HT-29 (cell line): Measurements from ENCODE around the gene ATM. TPM values are rescaled to one million over a fixed set of nuclear protein-coding genes. Genes with fewer than 3 reads are reported as not detected.
"Not testable (repeated sequence)": the region's sequence is repeated elsewhere in the genome, so short reads cannot be mapped to it uniquely, and the experiment has no call there.

Source experiments
- DNase-seq: peaks from one replicate; pipeline ENCODE4 v3.0.0-alpha.2; 2015; ENCODE audit warnings: low spot score
- total RNA-seq: library from RNA; depleted of rRNA; stranded (reverse); fragments of >200 nt; shearing (Covaris generic); gene quantifications from 2 replicates; pipeline ENCODE4 v1.2.3, GENCODE V29; 2014

The ATM gene
- total RNA-seq, 1 experiment from 2014 or later, result 26.1 TPM

GRCh38 chr11:108286956-108287355, 64.1 kb downstream of the ATM start:
- no peak for DNase-seq

- DNase-seq, result not testable (repeated sequence)
Observed at GRCh38 chr11:108289066-108289465, 66.2 kb downstream of the ATM start.

DNA sequence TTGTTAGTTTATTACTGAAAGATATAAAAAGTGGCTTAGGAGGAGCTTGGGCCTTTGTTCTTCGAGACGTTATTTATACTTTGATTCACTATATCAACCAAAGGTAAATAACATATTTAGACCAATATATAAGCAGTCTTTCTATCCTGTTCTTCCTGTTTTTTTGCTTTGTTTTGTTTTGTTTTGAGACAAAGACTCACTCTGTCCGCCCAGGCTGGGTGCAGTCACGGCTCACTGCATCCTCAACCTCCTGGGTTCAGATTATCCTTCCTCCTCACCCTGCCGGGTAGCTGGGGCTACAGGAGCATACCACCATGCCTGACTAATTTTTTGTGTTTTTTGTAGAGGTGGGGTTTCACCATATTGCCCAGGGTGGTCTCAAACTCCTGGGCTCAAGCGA, 66.8 kb downstream of the ATM start:
- DNase-seq, result no peak

DNA sequence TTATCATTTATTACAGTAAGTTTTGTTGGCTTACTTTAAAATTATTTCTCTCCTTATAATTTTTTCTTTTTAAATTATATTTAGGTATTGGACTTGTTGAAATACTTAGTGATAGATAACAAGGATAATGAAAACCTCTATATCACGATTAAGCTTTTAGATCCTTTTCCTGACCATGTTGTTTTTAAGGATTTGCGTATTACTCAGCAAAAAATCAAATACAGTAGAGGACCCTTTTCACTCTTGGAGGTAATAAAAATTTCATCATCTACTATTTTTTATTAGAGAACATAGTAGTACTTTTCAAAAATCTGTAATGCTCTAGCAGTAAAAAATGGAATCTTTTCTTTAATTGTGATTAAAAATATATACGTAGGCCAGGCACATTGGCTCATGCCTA, 70.4 kb downstream of the ATM start:
- no peak for DNase-seq

DNA sequence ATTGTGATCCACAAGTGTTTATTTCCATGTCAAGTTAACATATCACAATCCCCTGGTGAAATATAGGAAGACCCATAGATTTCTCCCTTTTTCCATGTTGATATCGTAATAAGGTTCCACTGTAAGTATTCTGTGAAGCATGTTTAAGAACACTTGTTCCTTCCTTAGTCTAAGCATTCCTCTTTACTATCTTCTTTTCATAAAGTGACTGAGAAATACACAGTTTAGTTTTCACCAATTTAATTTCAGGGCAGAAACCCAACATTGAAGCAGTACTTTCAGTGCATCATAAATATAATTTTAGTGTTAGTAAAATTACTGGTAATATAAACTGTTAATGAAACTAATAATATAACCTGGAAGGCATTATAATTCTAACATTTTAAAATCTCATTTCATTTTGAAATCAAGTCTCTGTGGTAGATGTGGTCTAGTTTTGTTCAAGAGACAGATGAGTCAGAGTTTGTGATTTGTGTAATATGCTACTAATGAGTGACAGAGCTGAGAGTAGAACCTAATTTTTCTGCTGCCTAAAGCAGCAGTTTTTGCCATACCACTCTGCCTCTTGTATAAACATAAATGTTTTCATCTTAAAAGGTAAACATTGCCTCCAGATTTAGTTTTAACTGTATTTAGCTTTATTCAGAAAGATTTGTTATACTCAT, 79.4 kb downstream of the ATM start:
- DNase-seq, result no peak

DNA sequence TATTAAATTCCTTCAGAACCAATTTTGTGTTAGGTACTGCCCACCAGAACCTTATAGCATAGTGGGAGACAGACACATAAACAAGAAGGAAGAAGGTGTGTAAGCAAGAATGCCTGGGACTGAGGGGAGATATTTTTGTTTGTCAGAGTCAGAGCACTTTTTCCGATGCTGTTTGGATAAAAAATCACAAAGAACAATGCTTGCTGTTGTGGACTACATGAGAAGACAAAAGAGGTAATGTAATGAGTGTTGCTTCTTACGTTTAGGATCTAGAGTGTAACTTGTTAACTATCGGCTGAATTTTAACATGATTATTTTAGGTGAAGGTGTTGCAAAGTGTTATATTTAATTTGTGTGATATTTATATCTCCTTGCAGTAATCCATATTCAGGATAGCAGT, 84.9 kb downstream of the ATM start:
- DNase-seq, result no peak

DNA sequence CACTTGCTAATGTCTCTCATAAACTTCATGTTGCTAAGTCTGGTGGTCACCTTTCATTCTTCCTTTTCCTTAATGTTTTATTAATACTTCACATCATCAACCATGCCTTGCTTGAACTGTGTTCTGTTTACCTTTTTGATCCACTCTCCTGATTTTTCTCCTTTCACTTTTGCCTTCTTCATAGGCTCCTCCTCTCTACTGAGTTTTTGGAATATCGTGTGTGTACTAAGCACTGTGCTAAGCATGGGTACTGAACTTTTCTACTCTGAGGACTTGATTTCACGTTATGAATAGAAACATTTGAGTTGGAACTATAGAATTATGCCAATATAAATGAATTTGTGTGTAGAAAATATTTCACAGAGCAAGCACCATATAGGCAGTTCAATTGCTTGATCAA, 90.6 kb downstream of the ATM start:
- DNase-seq, result no peak

GRCh38 chr11:108316061-108316460, 93.2 kb downstream of the ATM start:
- no peak for DNase-seq

- DNase-seq, result no peak
Observed at GRCh38 chr11:108319541-108320145, 96.8 kb downstream of the ATM start.

DNA sequence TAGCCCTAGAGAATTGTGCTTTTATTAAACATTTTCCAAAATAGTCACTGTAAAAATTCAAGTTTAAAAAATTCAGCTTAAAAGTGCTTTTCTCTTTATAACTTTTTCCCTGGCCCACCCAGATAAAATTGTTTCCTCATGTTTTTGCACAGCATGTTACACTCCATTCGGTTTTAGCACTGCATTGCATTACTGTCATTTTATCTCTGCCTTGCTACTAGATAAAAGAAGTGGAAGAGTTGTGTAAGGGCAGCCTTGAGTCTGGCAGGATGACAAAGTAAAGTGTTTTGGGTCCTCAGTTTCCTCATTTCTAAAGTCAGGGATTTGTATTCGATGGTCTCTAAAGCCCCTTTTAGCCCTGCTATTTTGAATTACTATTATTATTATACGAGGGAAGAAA, 99.8 kb downstream of the ATM start:
- DNase-seq, result no peak

DNA sequence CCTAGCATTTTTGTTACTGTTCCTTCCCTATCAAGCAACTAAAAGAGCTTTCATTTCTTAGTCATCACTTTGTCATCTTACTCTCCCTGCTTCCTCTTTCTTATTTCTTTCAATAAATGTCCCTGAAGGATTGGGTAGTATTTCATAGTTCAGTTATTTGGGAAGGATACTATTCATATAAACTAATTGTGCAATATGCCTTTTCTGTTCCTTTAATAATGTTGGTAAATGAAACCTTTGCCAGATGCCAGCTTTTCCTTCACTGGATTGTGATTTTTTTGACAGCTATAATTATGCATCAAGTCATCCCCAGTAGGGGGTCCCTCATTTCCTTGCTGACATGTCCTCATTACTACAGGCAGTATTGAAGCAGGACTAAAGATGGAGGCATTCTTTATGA, 101.7 kb downstream of the ATM start:
- no peak for DNase-seq

GRCh38 chr11:108333403-108333899, 110.6 kb downstream of the ATM start:
- no peak for DNase-seq

DNA sequence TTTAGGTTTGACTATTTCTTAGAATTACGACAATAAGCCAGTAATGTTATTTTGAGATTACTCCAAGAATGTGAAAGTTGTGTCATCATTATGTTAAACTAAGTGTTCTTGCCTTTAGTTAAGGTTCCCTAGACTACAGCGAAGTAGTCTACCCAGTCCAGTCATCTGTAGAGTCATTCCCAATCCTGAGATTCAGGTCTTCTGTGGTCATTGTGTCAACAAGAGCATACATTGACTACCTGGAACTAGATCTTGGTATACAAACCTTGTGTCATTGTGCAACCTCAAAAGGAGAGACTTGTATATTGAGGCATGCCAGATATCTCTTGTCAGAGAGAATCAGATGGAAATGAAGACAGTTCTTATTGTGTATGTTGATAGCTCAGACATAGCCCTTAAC, 115.9 kb downstream of the ATM start:
- no peak for DNase-seq

- DNase-seq, result peak; percentile 50
Observed at GRCh38 chr11:108340973-108341372, 118.1 kb downstream of the ATM start.

DNA sequence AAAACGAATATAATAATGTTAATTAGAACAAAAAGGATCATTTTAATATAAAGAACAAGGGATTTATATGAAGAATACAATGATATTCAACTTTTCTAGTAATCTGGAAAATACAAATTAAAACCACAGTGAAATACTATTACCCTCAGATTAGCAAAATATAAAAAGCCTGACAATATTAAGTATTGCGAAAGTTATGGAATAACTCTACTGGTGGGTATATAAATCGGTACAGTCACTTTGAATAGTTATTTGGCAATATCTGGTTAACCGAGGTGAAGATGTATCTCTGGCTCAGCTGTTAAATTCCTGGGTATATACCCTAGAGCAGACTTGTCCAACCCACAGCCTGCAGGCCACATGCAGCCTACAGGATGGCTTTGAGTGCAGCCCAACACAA, 118.8 kb downstream of the ATM start:
- DNase-seq, result no peak

GRCh38 chr11:108343714-108344113, 120.8 kb downstream of the ATM start:
- no peak for DNase-seq

DNA sequence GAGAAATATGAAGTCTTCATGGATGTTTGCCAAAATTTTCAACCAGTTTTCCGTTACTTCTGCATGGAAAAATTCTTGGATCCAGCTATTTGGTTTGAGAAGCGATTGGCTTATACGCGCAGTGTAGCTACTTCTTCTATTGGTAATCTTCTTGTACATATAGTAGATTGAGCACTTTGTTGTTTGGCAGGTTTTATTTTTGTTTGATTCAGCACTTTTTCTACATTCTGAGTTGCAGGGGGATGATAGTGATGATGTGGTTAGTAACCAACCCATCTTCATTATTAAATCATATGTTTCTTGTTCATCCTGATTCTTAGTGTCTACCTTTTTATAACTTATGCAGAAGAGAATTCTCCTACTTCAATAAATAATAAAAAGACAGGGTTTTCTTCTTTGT, 122.9 kb downstream of the ATM start:
- DNase-seq, result no peak

- no peak for DNase-seq
Observed at GRCh38 chr11:108346451-108346850, 123.6 kb downstream of the ATM start.

- DNase-seq, result no peak
Observed at GRCh38 chr11:108351468-108351867, 128.6 kb downstream of the ATM start.

GRCh38 chr11:108364159-108364558, 141.3 kb downstream of the ATM start:
- DNase-seq, result no peak

DNA sequence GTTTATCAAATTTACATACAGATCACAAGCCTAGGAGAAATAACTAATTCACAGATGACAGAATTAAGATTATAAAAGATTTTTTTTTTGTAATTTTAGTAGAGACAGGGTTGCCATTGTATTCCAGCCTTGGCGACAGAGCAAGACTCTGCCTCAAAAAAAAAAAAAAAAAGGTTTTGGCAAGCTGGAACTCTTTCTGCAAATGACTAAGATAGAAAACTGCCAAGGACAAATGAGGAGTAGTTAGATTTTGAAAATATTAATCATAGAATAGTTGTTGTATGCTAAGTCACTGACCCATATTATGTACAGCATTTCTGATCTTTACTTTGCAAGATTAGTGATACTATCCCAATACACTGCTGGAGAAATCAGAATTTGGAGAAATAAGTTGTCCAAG, 145.3 kb downstream of the ATM start:
- no peak for DNase-seq

- no peak for DNase-seq
Observed at GRCh38 chr11:108369064-108369463, 146.2 kb downstream of the ATM start.

DNA sequence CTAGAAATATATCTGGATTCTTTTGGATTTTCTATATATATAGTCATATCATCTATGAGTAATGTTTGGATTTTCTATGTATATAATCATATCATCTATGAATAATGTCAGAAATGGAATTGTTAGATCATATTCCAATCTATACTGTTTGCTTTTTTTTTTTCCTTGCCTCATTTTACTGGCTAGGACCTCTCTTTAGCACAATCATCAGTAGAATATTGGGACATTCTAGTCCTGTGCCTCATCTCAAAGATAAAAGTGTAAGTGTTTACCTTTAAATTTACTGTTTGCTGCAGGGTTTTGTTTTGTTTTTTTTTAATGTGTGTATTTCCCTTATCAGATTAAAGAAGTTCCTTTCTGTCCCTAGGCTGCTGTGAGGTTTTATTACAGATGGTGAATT, 147.4 kb downstream of the ATM start:
- DNase-seq, result no peak

GRCh38 chr11:108370990-108371389, 148.1 kb downstream of the ATM start:
- no peak for DNase-seq
